ENCODE measurements around the gene TBC1D22A.

Gene TBC1D22A

GRCh38 chr22:47089796-47090460, 327.5 kb downstream of the TBC1D22A start:
- DNase-seq, result no peak

GRCh38 chr22:47090591-47091245, 328.3 kb downstream of the TBC1D22A start:
- peak in 1 of 2 donors; percentile 38 for DNase-seq

GRCh38 chr22:47091246-47091651, 328.8 kb downstream of the TBC1D22A start:
- peak in 1 of 2 donors; percentile 57 for DNase-seq

GRCh38 chr22:47091921-47092700, 329.7 kb downstream of the TBC1D22A start:
- no peak for DNase-seq

GRCh38 chr22:47092896-47093311, 330.5 kb downstream of the TBC1D22A start:
- no peak for DNase-seq

GRCh38 chr22:47093720-47094119, 331.3 kb downstream of the TBC1D22A start:
- DNase-seq, result no peak

- no peak for DNase-seq
Measured at GRCh38 chr22:47094861-47095330, 332.4 kb downstream of the TBC1D22A start.

GRCh38 chr22:47095395-47096122, 333.1 kb downstream of the TBC1D22A start:
- DNase-seq, result no peak

GRCh38 chr22:47098121-47098520, 335.7 kb downstream of the TBC1D22A start:
- DNase-seq, result no peak

GRCh38 chr22:47098554-47098953, 336.1 kb downstream of the TBC1D22A start:
- no peak for DNase-seq

GRCh38 chr22:47100019-47100418, 337.6 kb downstream of the TBC1D22A start:
- no peak for DNase-seq

GRCh38 chr22:47100646-47101200, 338.3 kb downstream of the TBC1D22A start:
- no peak for DNase-seq

- DNase-seq, result no peak
Measured at GRCh38 chr22:47101321-47101885, 339.0 kb downstream of the TBC1D22A start.

- DNase-seq, result no peak
Measured at GRCh38 chr22:47102081-47102480, 339.6 kb downstream of the TBC1D22A start.

- no peak for DNase-seq
Measured at GRCh38 chr22:47102648-47103047, 340.2 kb downstream of the TBC1D22A start.

GRCh38 chr22:47105085-47105484, 342.6 kb downstream of the TBC1D22A start:
- no peak for DNase-seq

GRCh38 chr22:47106806-47107205, 344.4 kb downstream of the TBC1D22A start:
- no peak for DNase-seq

GRCh38 chr22:47107431-47107830, 345.0 kb downstream of the TBC1D22A start:
- no peak for DNase-seq

- no peak for DNase-seq
Measured at GRCh38 chr22:47110817-47111443, 348.5 kb downstream of the TBC1D22A start.

GRCh38 chr22:47111626-47112581, 349.5 kb downstream of the TBC1D22A start:
- DNase-seq, result no peak

GRCh38 chr22:47112582-47112965, 350.1 kb downstream of the TBC1D22A start:
- DNase-seq, result no peak
